ENCODE results near the gene HTRA1. TPM values are rescaled to one million over a fixed set of nuclear protein-coding genes. Genes with fewer than 3 reads are reported as not detected.

Gene HTRA1
- total and polyA plus RNA-seq, 9 of the 15 experiments (the other 6 are each of a cell fraction or from before 2014, with no cell fraction given), result 0.06 to 0.16 (median 0.13) TPM; not detected in 5

- H3K9me1 ChIP-seq (ENCODE audit: control insufficient read depth, insufficient read depth, low read length), result no peaks in the 10 kb centered on the region
- FAIRE-seq (no peak), DNase-seq (ENCODE audit: extremely low read depth in 1 of 4, low spot score in 3 of 4) (peak in 1 of 4 experiments; percentile 4), ATAC-seq (no peak)
- no peaks in the 10 kb centered on the region for H3K36me3 ChIP-seq (ENCODE audit: control insufficient read depth, insufficient read depth, low read length)
- H3K79me2 ChIP-seq (ENCODE audit: control insufficient read depth, insufficient read depth, low read length), result no peaks in the 10 kb centered on the region
- intact Hi-C loops (cut with micrococcal nuclease) (no loop called here), in situ Hi-C loops (cut with MboI) (no loop called here)
- POLR2A ChIA-PET, result no interaction called here
- H3K4me2 ChIP-seq (ENCODE audit: insufficient read depth, low read length), result no peak overlapping the region
- H3K4me3 ChIP-seq, result no peak overlapping the region
- WGBS (ENCODE audit: insufficient coverage, low coverage, missing lambda C conversion rate), result 0% methylated on average over 6 of the region's 6 CpGs
- no peak overlapping the region for H2AFZ ChIP-seq (ENCODE audit: low read depth, low read length)
- no peaks in the 10 kb centered on the region for H3K9me3 ChIP-seq (replicated peaks; ENCODE audit: control insufficient read depth, insufficient read depth, low read depth, low read length)
- H3K4me1 ChIP-seq (replicated peaks in 1 of 2; ENCODE audit: control insufficient read depth in 2 of 2, insufficient read depth in 2 of 2, low read length in 2 of 2), result no peaks in the 10 kb centered on the region
- no peaks in the 10 kb centered on the region for H4K20me1 ChIP-seq (replicated peaks; ENCODE audit: control insufficient read depth, insufficient read depth, low read length)
- H3K27me3 ChIP-seq (ENCODE audit: control insufficient read depth in 2 of 2, insufficient read depth in 2 of 2, low read length in 2 of 2), result no peaks in the 10 kb centered on the region
- no peak overlapping the region for H3K9ac ChIP-seq (ENCODE audit: insufficient read depth in 1 of 2, low read depth in 2 of 2, low read length in 2 of 2)
- CTCF ChIA-PET (ENCODE audit: low intra/inter-chr PET ratio), result no interaction called here
- no TSS peak for BruUV-seq (replicated peaks)
- TF ChIP-seq, protein P1, sequence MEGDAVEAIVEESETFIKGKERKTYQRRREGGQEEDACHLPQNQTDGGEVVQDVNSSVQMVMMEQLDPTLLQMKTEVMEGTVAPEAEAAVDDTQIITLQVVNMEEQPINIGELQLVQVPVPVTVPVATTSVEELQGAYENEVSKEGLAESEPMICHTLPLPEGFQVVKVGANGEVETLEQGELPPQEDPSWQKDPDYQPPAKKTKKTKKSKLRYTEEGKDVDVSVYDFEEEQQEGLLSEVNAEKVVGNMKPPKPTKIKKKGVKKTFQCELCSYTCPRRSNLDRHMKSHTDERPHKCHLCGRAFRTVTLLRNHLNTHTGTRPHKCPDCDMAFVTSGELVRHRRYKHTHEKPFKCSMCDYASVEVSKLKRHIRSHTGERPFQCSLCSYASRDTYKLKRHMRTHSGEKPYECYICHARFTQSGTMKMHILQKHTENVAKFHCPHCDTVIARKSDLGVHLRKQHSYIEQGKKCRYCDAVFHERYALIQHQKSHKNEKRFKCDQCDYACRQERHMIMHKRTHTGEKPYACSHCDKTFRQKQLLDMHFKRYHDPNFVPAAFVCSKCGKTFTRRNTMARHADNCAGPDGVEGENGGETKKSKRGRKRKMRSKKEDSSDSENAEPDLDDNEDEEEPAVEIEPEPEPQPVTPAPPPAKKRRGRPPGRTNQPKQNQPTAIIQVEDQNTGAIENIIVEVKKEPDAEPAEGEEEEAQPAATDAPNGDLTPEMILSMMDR (IDR thresholded peaks at IDR 0.05 in 2 of 3, conservative IDR thresholded peaks at IDR 0.05 in 1 of 3; ENCODE audit: insufficient read depth in 2 of 3, low read depth in 1 of 3, low read length in 3 of 3), result peak in 2 of 3 experiments; percentile 10 to 21; a peak in 1 of 6 replicates
- no peak for TF ChIP-seq ZNF583 (CRISPR knock-in tag; IDR thresholded peaks at IDR 0.05)
- peak in 1 of 2 experiments; percentile 21; a peak in 1 of 4 replicates for TF ChIP-seq RAD21 (CRISPR knock-in tag; conservative IDR thresholded peaks at IDR 0.05 in 1 of 2, IDR thresholded peaks at IDR 0.05 in 1 of 2)
- H3K27ac ChIP-seq (ENCODE audit: extremely low read depth, low read depth, low read length), result no peak overlapping the region
Observed at GRCh38 chr10:122525788-122526187, 64.4 kb downstream of the HTRA1 start.

DNA sequence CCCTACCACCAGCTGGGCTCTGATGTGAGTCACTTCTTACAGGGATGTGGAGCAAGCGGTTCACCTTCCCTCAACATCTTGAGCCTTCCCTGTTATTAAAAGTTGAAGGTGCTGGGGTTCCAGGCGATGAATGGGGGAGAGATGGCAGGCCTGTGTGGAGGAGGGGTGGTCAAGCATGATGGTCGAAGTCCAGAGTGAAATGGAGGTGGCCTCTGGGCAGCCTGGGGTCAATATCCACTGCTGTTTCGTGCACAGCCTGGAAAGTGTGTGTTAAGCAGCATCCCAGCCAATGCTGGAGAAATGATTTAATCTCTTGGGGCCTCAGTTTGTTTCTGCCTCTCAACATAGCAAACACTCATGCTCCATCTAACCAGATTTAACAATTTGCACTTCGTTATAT lies 65.5 kb downstream of the HTRA1 start:
- ATAC-seq (no peak), DNase-seq (ENCODE audit: extremely low read depth in 1 of 4, low spot score in 3 of 4) (no peak), FAIRE-seq (no peak)
- ChIA-PET POLR2A (no interaction called here), CTCF (ENCODE audit: low intra/inter-chr PET ratio) (no interaction called here)
- H3K4me1 ChIP-seq (replicated peaks in 1 of 2; ENCODE audit: control insufficient read depth in 2 of 2, insufficient read depth in 2 of 2, low read length in 2 of 2), result no peaks in the 10 kb centered on the region
- H3K9me3 ChIP-seq (replicated peaks; ENCODE audit: control insufficient read depth, insufficient read depth, low read depth, low read length), result no peaks in the 10 kb centered on the region
- H2AFZ ChIP-seq (ENCODE audit: low read depth, low read length), result no peak overlapping the region
- H3K9ac ChIP-seq (ENCODE audit: insufficient read depth in 1 of 2, low read depth in 2 of 2, low read length in 2 of 2), result no peak overlapping the region
- in situ Hi-C loops (cut with MboI), result no loop called here
- intact Hi-C loops (cut with micrococcal nuclease), result no loop called here
- no peak overlapping the region for H3K4me3 ChIP-seq
- no peak overlapping the region for H3K27ac ChIP-seq (ENCODE audit: extremely low read depth, low read depth, low read length)
- H3K36me3 ChIP-seq (ENCODE audit: control insufficient read depth, insufficient read depth, low read length), result no peaks in the 10 kb centered on the region
- H3K27me3 ChIP-seq (ENCODE audit: control insufficient read depth in 2 of 2, insufficient read depth in 2 of 2, low read length in 2 of 2), result no peaks in the 10 kb centered on the region
- WGBS (ENCODE audit: insufficient coverage, low coverage, missing lambda C conversion rate), result 0% methylated on average over 5 of the region's 5 CpGs
- no peaks in the 10 kb centered on the region for H3K79me2 ChIP-seq (ENCODE audit: control insufficient read depth, insufficient read depth, low read length)
- BruUV-seq (replicated peaks), result no TSS peak
- H3K9me1 ChIP-seq (ENCODE audit: control insufficient read depth, insufficient read depth, low read length), result no peaks in the 10 kb centered on the region
- H3K4me2 ChIP-seq (ENCODE audit: insufficient read depth, low read length), result no peak overlapping the region
- no peaks in the 10 kb centered on the region for H4K20me1 ChIP-seq (replicated peaks; ENCODE audit: control insufficient read depth, insufficient read depth, low read length)
- TF ChIP-seq THRA (IDR thresholded peaks at IDR 0.05), result no peak
- TF ChIP-seq MLLT1 (IDR thresholded peaks at IDR 0.05), result no peak
- TF ChIP-seq NCOA4 (IDR thresholded peaks at IDR 0.05; ENCODE audit: partially characterized antibody), result no peak
- no peak for TF ChIP-seq FUS (optimal IDR thresholded peaks at IDR 0.05; ENCODE audit: low read depth, low read length)
- no peak for TF ChIP-seq CHCHD3 (CRISPR knock-in tag; IDR thresholded peaks at IDR 0.05)
- TF ChIP-seq PRMT5 (CRISPR knock-in tag; IDR thresholded peaks at IDR 0.05), result no peak
- no peak for TF ChIP-seq KDM1A (IDR thresholded peaks at IDR 0.05)
- TF ChIP-seq ZNF668 (CRISPR knock-in tag; IDR thresholded peaks at IDR 0.05), result no peak

Measured in K562 (cell line).